ENCODE data around the gene QSOX2.

The QSOX2 gene

DNA sequence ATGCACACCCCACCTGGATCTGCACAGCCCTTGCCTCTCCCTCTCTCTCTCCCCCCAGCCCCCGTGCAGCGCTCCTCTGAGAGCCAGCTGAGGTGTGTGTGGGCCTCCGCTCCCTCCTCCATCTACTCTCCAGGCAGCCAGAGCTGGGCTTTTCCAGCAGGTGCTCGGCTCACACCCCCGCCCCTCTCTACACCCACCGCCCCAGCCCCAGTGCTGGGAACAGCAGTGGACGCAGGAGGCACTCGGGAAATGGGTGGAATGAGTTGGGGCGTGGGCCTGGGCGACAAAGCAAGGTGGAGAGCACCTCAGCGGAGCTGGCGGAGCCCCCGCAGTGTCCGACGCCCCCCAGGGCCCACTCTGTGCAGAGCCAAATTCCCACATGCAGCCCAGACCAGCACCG is 27.3 kb downstream of the QSOX2 start:
- H3K4me3 ChIP-seq (ENCODE audit: low read length) = no peak overlapping the region
- TF ChIP-seq, protein P1, sequence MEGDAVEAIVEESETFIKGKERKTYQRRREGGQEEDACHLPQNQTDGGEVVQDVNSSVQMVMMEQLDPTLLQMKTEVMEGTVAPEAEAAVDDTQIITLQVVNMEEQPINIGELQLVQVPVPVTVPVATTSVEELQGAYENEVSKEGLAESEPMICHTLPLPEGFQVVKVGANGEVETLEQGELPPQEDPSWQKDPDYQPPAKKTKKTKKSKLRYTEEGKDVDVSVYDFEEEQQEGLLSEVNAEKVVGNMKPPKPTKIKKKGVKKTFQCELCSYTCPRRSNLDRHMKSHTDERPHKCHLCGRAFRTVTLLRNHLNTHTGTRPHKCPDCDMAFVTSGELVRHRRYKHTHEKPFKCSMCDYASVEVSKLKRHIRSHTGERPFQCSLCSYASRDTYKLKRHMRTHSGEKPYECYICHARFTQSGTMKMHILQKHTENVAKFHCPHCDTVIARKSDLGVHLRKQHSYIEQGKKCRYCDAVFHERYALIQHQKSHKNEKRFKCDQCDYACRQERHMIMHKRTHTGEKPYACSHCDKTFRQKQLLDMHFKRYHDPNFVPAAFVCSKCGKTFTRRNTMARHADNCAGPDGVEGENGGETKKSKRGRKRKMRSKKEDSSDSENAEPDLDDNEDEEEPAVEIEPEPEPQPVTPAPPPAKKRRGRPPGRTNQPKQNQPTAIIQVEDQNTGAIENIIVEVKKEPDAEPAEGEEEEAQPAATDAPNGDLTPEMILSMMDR (IDR thresholded peaks at IDR 0.05; ENCODE audit: insufficient read depth, low read depth, low read length, missing control alignments) = no peak
- no peak for DNase-seq (ENCODE audit: low read depth)

DNA sequence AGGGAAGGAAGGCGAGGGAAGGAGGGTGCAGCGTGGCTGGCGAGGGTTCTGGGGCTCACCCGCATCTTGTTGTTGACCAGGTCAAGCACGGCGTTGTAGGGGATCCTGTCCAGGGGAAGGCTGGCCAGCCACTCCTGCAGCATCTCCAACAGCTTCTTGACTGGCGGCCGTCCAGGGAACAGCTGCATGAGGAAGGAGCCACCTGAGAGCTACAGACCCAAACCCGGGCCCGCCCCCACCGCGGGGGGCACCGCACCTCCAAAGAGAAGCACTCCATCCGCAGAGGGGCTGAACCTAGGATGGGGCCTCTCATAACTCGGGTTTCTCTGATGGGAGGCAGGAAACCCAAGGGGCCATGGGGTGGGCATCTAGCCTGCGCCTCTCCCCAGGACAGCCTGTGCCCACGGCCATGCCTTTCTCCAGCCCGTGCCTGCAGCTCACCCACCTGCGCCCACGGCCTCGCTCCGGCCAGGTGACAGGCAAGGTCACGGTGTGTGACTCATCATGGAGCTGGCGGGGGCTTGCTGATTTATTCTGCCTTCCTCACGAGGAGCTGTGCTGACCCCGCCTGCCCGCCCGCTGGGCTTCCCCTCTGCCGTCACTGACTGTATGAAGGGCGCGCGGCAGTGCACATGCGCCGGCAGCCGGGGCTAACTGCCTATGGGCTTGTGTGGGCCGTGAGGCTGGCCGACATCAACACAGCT is 28.9 kb downstream of the QSOX2 start:
- TF ChIP-seq, protein P1 (IDR thresholded peaks at IDR 0.05; ENCODE audit: insufficient read depth, low read depth, low read length, missing control alignments) = no peak
- H3K4me3 ChIP-seq (ENCODE audit: low read length) = no peak overlapping the region
- no peak for DNase-seq (ENCODE audit: low read depth)

DNA sequence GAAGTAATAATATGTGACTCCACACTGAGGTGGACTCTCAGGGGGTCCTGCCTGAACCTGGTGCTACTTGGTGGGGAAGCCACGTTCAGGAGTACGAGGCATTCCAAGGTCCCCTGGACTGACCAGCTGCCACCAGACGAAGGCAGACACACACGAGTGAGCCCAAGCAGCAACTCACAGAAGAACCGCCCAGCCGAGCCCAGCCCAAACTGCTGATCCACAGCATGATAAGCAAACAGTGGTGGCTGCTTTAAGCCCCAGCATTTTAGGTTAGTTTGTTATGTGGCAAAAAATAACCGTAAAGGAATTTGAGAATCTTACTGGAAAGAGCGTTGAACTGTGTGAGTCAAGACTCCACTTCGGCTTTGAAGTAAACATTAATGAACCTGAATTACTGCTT is 31.9 kb downstream of the QSOX2 start:
- TF ChIP-seq, protein P1 (IDR thresholded peaks at IDR 0.05; ENCODE audit: insufficient read depth, low read depth, low read length, missing control alignments) = no peak
- no peak for DNase-seq (ENCODE audit: low read depth)
- H3K4me3 ChIP-seq (ENCODE audit: low read length) = no peak overlapping the region

DNA sequence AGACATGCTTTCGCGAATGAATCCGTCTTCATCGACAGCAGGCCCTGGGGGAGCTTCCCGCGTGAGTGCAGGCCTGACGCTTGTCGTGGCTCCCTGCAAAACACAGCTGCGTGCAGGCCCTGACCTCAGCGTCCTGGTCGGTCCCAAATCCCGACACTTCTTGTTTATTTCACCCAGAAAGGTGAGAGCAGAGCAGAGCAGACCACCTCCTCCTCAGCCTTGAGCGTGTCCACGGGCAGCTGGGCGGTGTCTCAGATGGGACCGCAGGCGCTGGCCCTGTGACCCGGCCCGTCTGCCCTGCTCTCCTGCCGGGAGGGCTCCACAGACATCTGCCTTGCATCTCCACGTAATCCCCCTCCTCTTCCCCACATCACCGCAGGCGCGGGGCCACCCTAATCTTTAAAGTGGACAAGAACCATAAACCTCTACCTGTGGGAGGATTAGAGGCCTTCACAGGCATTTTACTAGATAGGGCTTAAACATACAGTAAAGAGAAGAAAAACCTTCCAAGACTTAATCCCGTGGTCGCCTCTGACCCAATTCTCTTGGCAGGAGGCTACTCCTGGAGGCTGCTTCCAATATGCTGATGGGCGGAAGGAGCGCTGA is 33.2 kb downstream of the QSOX2 start:
- TF ChIP-seq, protein P1 (IDR thresholded peaks at IDR 0.05; ENCODE audit: insufficient read depth, low read depth, low read length, missing control alignments) = no peak
- DNase-seq (ENCODE audit: low read depth) = no peak
- no peak overlapping the region for H3K4me3 ChIP-seq (ENCODE audit: low read length)

DNA sequence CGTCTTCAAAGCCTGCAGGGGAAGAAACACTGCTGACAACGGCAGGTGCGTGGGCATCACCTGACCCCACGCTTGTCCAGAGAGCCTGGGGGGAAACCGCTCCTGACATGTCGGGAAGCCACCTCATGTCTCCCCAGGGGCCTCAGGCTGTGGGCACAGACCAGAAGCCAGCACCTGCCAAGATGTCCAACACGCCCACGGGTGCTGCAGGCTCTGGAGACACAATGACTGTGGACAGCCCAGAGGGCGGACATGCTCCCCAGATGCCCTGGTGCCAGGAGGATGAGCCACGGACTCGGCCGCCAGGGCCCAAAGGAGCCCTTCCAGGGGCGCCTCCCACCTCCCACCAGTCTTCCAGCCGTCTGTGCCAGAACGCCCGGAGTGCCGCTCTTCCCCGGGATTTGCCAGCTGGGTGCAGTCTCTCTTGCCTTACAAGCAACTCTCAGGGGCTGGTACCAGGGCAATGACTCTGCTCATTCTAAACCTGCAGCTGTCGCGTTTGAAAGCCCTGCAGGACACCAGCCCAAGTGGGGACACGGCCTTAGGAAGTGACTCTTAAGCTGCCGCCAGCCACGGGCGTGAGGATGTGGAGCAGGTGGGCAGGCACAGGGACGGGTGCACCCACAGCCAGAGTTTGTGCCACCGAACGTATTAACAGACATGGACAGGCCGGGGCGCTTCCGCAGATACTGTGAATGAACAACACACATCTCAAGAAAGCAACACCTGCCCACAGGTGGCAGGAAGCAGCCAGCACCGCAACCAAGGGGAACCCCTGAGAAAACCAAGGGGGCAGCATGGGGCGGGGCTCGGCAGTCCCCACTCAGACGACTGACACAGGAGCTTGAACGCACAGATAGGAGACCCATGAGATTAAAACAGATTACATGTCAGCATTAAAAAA is 33.9 kb downstream of the QSOX2 start:
- TF ChIP-seq, protein P1 (IDR thresholded peaks at IDR 0.05; ENCODE audit: insufficient read depth, low read depth, low read length, missing control alignments) = no peak
- H3K4me3 ChIP-seq (ENCODE audit: low read length) = no peak overlapping the region
- no peak for DNase-seq (ENCODE audit: low read depth)

DNA sequence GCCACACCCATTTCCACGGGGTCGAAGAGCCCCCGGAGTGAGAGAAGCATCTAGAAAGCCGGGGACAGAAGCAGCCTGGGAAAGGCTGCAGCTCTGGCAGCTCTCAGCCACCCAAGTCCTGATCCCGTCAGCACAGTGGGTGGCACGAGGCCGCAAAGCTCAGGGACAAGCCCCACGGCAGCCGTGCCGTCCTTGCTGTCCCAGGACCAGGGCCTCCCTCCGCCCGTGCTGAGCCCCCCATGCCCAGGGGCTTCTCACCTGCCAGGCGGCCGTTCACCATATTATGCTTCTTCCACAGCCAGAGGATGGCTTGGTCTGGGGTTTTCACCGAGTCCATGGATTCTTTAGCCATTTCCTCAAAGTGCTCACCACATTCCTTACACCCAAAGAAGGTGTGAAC is 34.6 kb downstream of the QSOX2 start:
- no peak for DNase-seq (ENCODE audit: low read depth)
- TF ChIP-seq, protein P1 (IDR thresholded peaks at IDR 0.05; ENCODE audit: insufficient read depth, low read depth, low read length, missing control alignments) = no peak
- no peak overlapping the region for H3K4me3 ChIP-seq (ENCODE audit: low read length)
